H9 (cell line): ENCODE data around the gene SFXN5. TPM values are rescaled to one million over a fixed set of nuclear protein-coding genes. Genes with fewer than 3 reads are reported as not detected.

Experiments
- DNase-seq: peaks from one replicate; pipeline ENCODE4 v3.0.0-alpha.2; 2017
- H2AFZ ChIP-seq: one replicate; pipeline ENCODE4 v1.6.1; 2013; ENCODE audit warnings: mild to moderate bottlenecking, low read length, control low read depth, moderate library complexity
- H2AK5ac ChIP-seq: 2 replicates; pipeline ENCODE4 v1.6.1; 2013; ENCODE audit warnings: low read length, control low read depth, mixed read lengths; ENCODE audit not compliant: insufficient read length
- H2BK120ac ChIP-seq: one replicate; pipeline ENCODE4 v1.6.1; 2013; ENCODE audit warnings: low read depth, mild to moderate bottlenecking, low read length, control low read depth, inconsistent platforms; ENCODE audit not compliant: poor library complexity, severe bottlenecking
- H2BK12ac ChIP-seq: 2 replicates; pipeline ENCODE4 v1.6.1; 2013; ENCODE audit warnings: low read length, control low read depth, mixed read lengths, low read depth; ENCODE audit not compliant: insufficient read length
- H2BK15ac ChIP-seq: 2 replicates; pipeline ENCODE4 v1.6.1; 2013; ENCODE audit warnings: low read depth, low read length, control low read depth
- H2BK20ac ChIP-seq: one replicate; pipeline ENCODE4 v1.6.1; 2013; ENCODE audit warnings: low read depth, mild to moderate bottlenecking, low read length, control low read depth, inconsistent platforms; ENCODE audit not compliant: poor library complexity, severe bottlenecking
- H2BK5ac ChIP-seq: 2 replicates; pipeline ENCODE4 v1.6.1; 2013; ENCODE audit warnings: low read length, control low read depth, mixed read lengths; ENCODE audit not compliant: insufficient read length
- H3K14ac ChIP-seq: 2 replicates; pipeline ENCODE4 v1.6.1; 2013; ENCODE audit warnings: low read length, control low read depth; ENCODE audit not compliant: insufficient read depth
- H3K18ac ChIP-seq: 2 replicates; pipeline ENCODE4 v1.6.1; 2013; ENCODE audit warnings: low read depth, mild to moderate bottlenecking, mixed read lengths, low read length, control low read depth; ENCODE audit not compliant: insufficient read length
- H3K23ac ChIP-seq: 2 replicates; pipeline ENCODE4 v1.6.1; 2013; ENCODE audit warnings: low read length, control low read depth, mixed read lengths, low read depth; ENCODE audit not compliant: insufficient read length
- H3K23me2 ChIP-seq: 2 replicates; pipeline ENCODE4 v1.6.1; 2013; ENCODE audit warnings: low read depth, mild to moderate bottlenecking, mixed read lengths, low read length, control low read depth; ENCODE audit not compliant: insufficient read length, poor library complexity, severe bottlenecking
- H3K27ac ChIP-seq: 2 replicates; pipeline ENCODE4 v1.5.1; 2013; ENCODE audit warnings: low read length, control low read depth, mixed read lengths, low read depth; ENCODE audit not compliant: insufficient read length
- H3K27me3 ChIP-seq: 2 replicates; pipeline ENCODE4 v1.6.1; 2013; ENCODE audit warnings: low read length, control low read depth, inconsistent platforms; ENCODE audit not compliant: insufficient read depth
- H3K4ac ChIP-seq: 2 replicates; pipeline ENCODE4 v1.6.1; 2013; ENCODE audit warnings: low read depth, mild to moderate bottlenecking, control low read depth, inconsistent platforms, low read length, moderate library complexity
- H3K4me1 ChIP-seq: 2 replicates; pipeline ENCODE4 v1.6.1; 2013; ENCODE audit warnings: low read length, control low read depth, inconsistent platforms; ENCODE audit not compliant: insufficient read depth
- H3K4me2 ChIP-seq: 2 replicates; pipeline ENCODE4 v1.6.1; 2013; ENCODE audit warnings: low read length, control low read depth, mixed read lengths; ENCODE audit not compliant: insufficient read length, insufficient read depth
- H3K56ac ChIP-seq: 2 replicates; pipeline ENCODE4 v1.6.1; 2013; ENCODE audit warnings: low read depth, mild to moderate bottlenecking, mixed read lengths, low read length, control low read depth; ENCODE audit not compliant: insufficient read length
- H3K79me1 ChIP-seq: 2 replicates; pipeline ENCODE4 v1.6.1; 2013; ENCODE audit warnings: low read depth, mild to moderate bottlenecking, moderate library complexity, low read length, control low read depth, inconsistent platforms; ENCODE audit not compliant: insufficient read depth, poor library complexity, severe bottlenecking
- H3K79me2 ChIP-seq: 2 replicates; pipeline ENCODE4 v1.6.1; 2013; ENCODE audit warnings: low read length, control low read depth, inconsistent platforms; ENCODE audit not compliant: insufficient read depth
- H3K9ac ChIP-seq: 2 replicates; pipeline ENCODE4 v1.6.1; 2013; ENCODE audit warnings: low read length, control low read depth, mixed read lengths; ENCODE audit not compliant: insufficient read length; ENCODE audit errors: extremely low read depth
- H3K9me3 ChIP-seq: one replicate; pipeline ENCODE4 v1.6.1; 2013; ENCODE audit warnings: low read depth, low read length, inconsistent platforms; ENCODE audit not compliant: control insufficient read depth
- H3T11ph ChIP-seq: one replicate; pipeline ENCODE4 v1.6.1; 2013; ENCODE audit warnings: mild to moderate bottlenecking, low read length, control low read depth, inconsistent platforms
- H4K20me1 ChIP-seq: one replicate; pipeline ENCODE4 v1.6.1; 2013; ENCODE audit not compliant: control insufficient read depth, insufficient read length, insufficient read depth
- H4K5ac ChIP-seq: 2 replicates; pipeline ENCODE4 v1.6.1; 2013; ENCODE audit warnings: low read depth, mild to moderate bottlenecking, mixed read lengths, low read length, control low read depth; ENCODE audit not compliant: insufficient read length
- H4K8ac ChIP-seq: replicated peaks from 2 replicates; pipeline ENCODE4 v1.6.1; 2013; ENCODE audit warnings: low read length, control low read depth, mixed read lengths, low read depth; ENCODE audit not compliant: insufficient read length
- H4K91ac ChIP-seq: 2 replicates; pipeline ENCODE4 v1.6.1; 2013; ENCODE audit warnings: low read depth, mild to moderate bottlenecking, moderate library complexity, mixed read lengths, low read length, control low read depth; ENCODE audit not compliant: insufficient read length
- H3K27ac Mint-ChIP-seq, 3 experiments: 2 replicates in 2 of 3; 3 replicates in 1 of 3; pipeline ENCODE4 v1.8.0; 2020 to 2021; ENCODE audit warnings: mixed read lengths in 3 of 3, mild to moderate bottlenecking in 1 of 3, moderate library complexity in 1 of 3
- H3K27me3 Mint-ChIP-seq: 2 replicates; pipeline ENCODE4 v1.8.0; 2021; ENCODE audit warnings: low read depth, mild to moderate bottlenecking, moderate library complexity, mixed read lengths
- H3K36me3 Mint-ChIP-seq, 3 experiments: 2 replicates in 2 of 3; 3 replicates in 1 of 3; pipeline ENCODE4 v1.8.0; 2020 to 2021; ENCODE audit warnings: low read depth in 3 of 3, mixed read lengths in 3 of 3; ENCODE audit not compliant: insufficient read depth in 1 of 3
- H3K4me1 Mint-ChIP-seq, 2 experiments: 2 replicates each; pipeline ENCODE4 v1.8.0; 2020; ENCODE audit warnings: mixed read lengths in 2 of 2
- H3K4me3 Mint-ChIP-seq, 2 experiments: 2 replicates in 1 of 2; 3 replicates in 1 of 2; pipeline ENCODE4 v1.8.0; 2020 to 2021; ENCODE audit warnings: mild to moderate bottlenecking in 2 of 2, mixed read lengths in 2 of 2, moderate library complexity in 1 of 2
- H3K9me3 Mint-ChIP-seq, 2 experiments: 2 replicates in 1 of 2; 3 replicates in 1 of 2; pipeline ENCODE4 v1.8.0; 2020; ENCODE audit warnings: mild to moderate bottlenecking in 2 of 2, mixed read lengths in 2 of 2, moderate library complexity in 1 of 2
- WGBS: extraction: QIAGEN DNeasy Blood & Tissue Kit; methylation state at CpG from one replicate; pipeline ENCODE4 v1.1.7; 2013; ENCODE audit warnings: missing lambda C conversion rate, low lambda C conversion rate, mixed read lengths; ENCODE audit not compliant: insufficient read length; ENCODE audit errors: extremely low coverage; 5-methylcytosine and 5-hydroxymethylcytosine counted together
- total RNA-seq: library from RNA; stranded (reverse); gene quantifications from 2 replicates; pipeline ENCODE4 v1.2.1, GENCODE V29; 2021
- TF ChIP-seq, protein P1 (sequence below): fragments of 200-600 bp; sonication (generic); conservative IDR thresholded peaks from 3 replicates; pipeline ENCODE4 v1.8.0; 2021; ENCODE audit warnings: antibody characterized with exemption, mild to moderate bottlenecking

Gene SFXN5
- total RNA-seq, 1 experiment from 2014 or later: 30.9 TPM

- Histone ChIP-seq H3K79me2 (no peaks in the 10 kb centered on the region), H2BK20ac (no peak overlapping the region), H3K14ac (no peak overlapping the region), H3K9me3 (no peaks in the 10 kb centered on the region), H3K56ac (no peak overlapping the region), H3K23me2 (peaks cover 2% of the 10 kb centered on the region), H2AFZ (no peak overlapping the region), H4K20me1 (no peaks in the 10 kb centered on the region), H2BK120ac (no peak overlapping the region), H4K5ac (no peak overlapping the region), H4K91ac (no peak overlapping the region), H3K4ac (no peak overlapping the region), H3K4me2 (no peak overlapping the region), H2BK12ac (no peak overlapping the region), H3K9ac (no peak overlapping the region), H3K18ac (no peak overlapping the region), H3K23ac (no peak overlapping the region), H3K4me1 (peaks cover 3% of the 10 kb centered on the region; the same call in 1 of the 2 replicates), H2BK15ac (no peak overlapping the region), H3K27ac (no peak overlapping the region), H2AK5ac (no peak overlapping the region), H3K27me3 (no peaks in the 10 kb centered on the region; the same call in 1 of the 2 replicates), H3T11ph (no peak overlapping the region), H4K8ac (no peak overlapping the region), H3K79me1 (no peaks in the 10 kb centered on the region), H2BK5ac (no peak overlapping the region)
- Mint-ChIP-seq H3K36me3 (peaks cover 5 to 8% (median 8%) of the 10 kb centered on the region in 3 experiments; a peak in 6 of 7 replicates), H3K27ac (no peak overlapping the region), H3K27me3 (peaks cover 45% of the 10 kb centered on the region), H3K4me1 (peaks cover 41 to 61% of the 10 kb centered on the region in 2 experiments), H3K4me3 (no peak overlapping the region), H3K9me3 (no peaks in the 10 kb centered on the region)
- DNase-seq: no peak
- TF ChIP-seq, protein P1, sequence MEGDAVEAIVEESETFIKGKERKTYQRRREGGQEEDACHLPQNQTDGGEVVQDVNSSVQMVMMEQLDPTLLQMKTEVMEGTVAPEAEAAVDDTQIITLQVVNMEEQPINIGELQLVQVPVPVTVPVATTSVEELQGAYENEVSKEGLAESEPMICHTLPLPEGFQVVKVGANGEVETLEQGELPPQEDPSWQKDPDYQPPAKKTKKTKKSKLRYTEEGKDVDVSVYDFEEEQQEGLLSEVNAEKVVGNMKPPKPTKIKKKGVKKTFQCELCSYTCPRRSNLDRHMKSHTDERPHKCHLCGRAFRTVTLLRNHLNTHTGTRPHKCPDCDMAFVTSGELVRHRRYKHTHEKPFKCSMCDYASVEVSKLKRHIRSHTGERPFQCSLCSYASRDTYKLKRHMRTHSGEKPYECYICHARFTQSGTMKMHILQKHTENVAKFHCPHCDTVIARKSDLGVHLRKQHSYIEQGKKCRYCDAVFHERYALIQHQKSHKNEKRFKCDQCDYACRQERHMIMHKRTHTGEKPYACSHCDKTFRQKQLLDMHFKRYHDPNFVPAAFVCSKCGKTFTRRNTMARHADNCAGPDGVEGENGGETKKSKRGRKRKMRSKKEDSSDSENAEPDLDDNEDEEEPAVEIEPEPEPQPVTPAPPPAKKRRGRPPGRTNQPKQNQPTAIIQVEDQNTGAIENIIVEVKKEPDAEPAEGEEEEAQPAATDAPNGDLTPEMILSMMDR: no peak
- WGBS: no CpG with 5 or more reads among the region's 5 CpGs
These were observed 133.1 kb downstream of the SFXN5 start for GRCh38 chr2:72938455-72938854.
